HepG2 (cell line): Measurements from ENCODE around the gene MARCHF9. TPM values are rescaled to one million over a fixed set of nuclear protein-coding genes. Genes with fewer than 3 reads are reported as not detected.

Experiments used
- CENPBD1 ChIP-seq: sonication (generic); formaldehyde crosslinking; IDR thresholded peaks from 2 replicates; pipeline ENCODE4 v1.8.0; 2022; ENCODE audit warnings: missing genetic modification reagents, low read depth, mild to moderate bottlenecking, borderline replicate concordance
- KLF6 ChIP-seq: IDR thresholded peaks from 2 replicates; pipeline ENCODE4 v1.8.0; 2016; ENCODE audit warnings: missing biosample characterization, missing genetic modification reagents
- MAF1 ChIP-seq: sonication (generic); formaldehyde crosslinking; IDR thresholded peaks from 2 replicates; pipeline ENCODE4 v1.5.0; 2020; ENCODE audit warnings: missing genetic modification reagents, borderline replicate concordance
- MTA3 ChIP-seq: sonication (generic); formaldehyde crosslinking; IDR thresholded peaks from 2 replicates; pipeline ENCODE4 v1.4.0; 2020; ENCODE audit warnings: missing genetic modification reagents
- PCBP2 ChIP-seq: fragments of 200-400 bp; formaldehyde crosslinking; optimal IDR thresholded peaks from 2 replicates; pipeline ENCODE3; 2018; ENCODE audit warnings: low read length, low read depth; ENCODE audit not compliant: poor library complexity, severe bottlenecking
- POLR2AphosphoS2 ChIP-seq: IDR thresholded peaks from 2 replicates; pipeline ENCODE4 v1.6.1; 2011; ENCODE audit warnings: low read depth, low read length, improper control_type of control experiment
- PRPF4 ChIP-seq: fragments of 200-400 bp; formaldehyde crosslinking; IDR thresholded peaks from 2 replicates; pipeline ENCODE4 v1.6.1; 2016; ENCODE audit warnings: low read length, low read depth; ENCODE audit not compliant: poor library complexity, severe bottlenecking
- RBM22 ChIP-seq: fragments of 200-400 bp; formaldehyde crosslinking; optimal IDR thresholded peaks from 2 replicates; pipeline ENCODE3; 2017; ENCODE audit warnings: mild to moderate bottlenecking, low read length, moderate library complexity
- SALL2 ChIP-seq: sonication (generic); formaldehyde crosslinking; IDR thresholded peaks from 2 replicates; pipeline ENCODE4 v1.8.1; 2023; ENCODE audit warnings: mild to moderate bottlenecking, missing genetic modification reagents, inconsistent platforms
- ZNF20 ChIP-seq: sonication (generic); formaldehyde crosslinking; IDR thresholded peaks from 2 replicates; pipeline ENCODE4 v1.4.0; 2020; ENCODE audit warnings: mild to moderate bottlenecking, moderate library complexity, missing genetic modification reagents
- ZNF292 ChIP-seq: sonication (generic); formaldehyde crosslinking; IDR thresholded peaks from 2 replicates; pipeline ENCODE4 v1.8.1; 2022; ENCODE audit warnings: mild to moderate bottlenecking, low read depth, missing genetic modification reagents, borderline replicate concordance
- ZNF563 ChIP-seq: sonication (generic); formaldehyde crosslinking; IDR thresholded peaks from 2 replicates; pipeline ENCODE4 v1.8.0; 2022; ENCODE audit warnings: mild to moderate bottlenecking, moderate library complexity, missing genetic modification reagents
- ZNF598 ChIP-seq: sonication (generic); formaldehyde crosslinking; IDR thresholded peaks from 2 replicates; pipeline ENCODE4 v1.5.1; 2020; ENCODE audit warnings: mild to moderate bottlenecking, missing genetic modification reagents, borderline replicate concordance
- polyA plus RNA-seq, 8 experiments: library from polyadenylated mRNA; depleted of rRNA in 3 of 8; stranded (reverse) in 7 of 8; unstranded in 1 of 8; fragments of >200 nt; fragmentation: Illumina TruSeq in 4 of 8; extraction: Trizol in 4 of 8; gene quantifications; 2 replicates each; pipeline versions ENCODE4 v1.2.1 to v1.2.3, GENCODE V29; 2011 to 2016; ENCODE audit warnings: low read depth in 4 of 8, missing spikeins in 1 of 8, mixed read lengths in 1 of 8; ENCODE audit not compliant: insufficient read depth in 1 of 8
- total RNA-seq, 5 experiments: library from RNA; depleted of rRNA; stranded (reverse); fragments of >200 nt; fragmentation: Illumina TruSeq; extraction: Trizol; gene quantifications; 2 replicates each; pipeline ENCODE4 v1.2.3, GENCODE V29; 2016; ENCODE audit warnings: low read depth in 1 of 5
- TF ChIP-seq, protein P1 (sequence below): sonication (generic); formaldehyde crosslinking; IDR thresholded peaks from 2 replicates; pipeline ENCODE4 v1.5.0; 2020; ENCODE audit warnings: mild to moderate bottlenecking, missing genetic modification reagents, moderate library complexity
- TF ChIP-seq, protein P2 (sequence below): sonication (generic); formaldehyde crosslinking; IDR thresholded peaks from 2 replicates; pipeline ENCODE4 v1.4.0; 2020; ENCODE audit warnings: low read depth, mild to moderate bottlenecking, missing genetic modification reagents
- TF ChIP-seq, protein P3 (sequence below): fragments of 450-650 bp; IDR thresholded peaks from 2 replicates; pipeline ENCODE4 v1.6.1; 2017; ENCODE audit warnings: mild to moderate bottlenecking

The MARCHF9 gene
- total and polyA plus RNA-seq, 2 of the 13 experiments (the other 11 are each of a cell fraction or from before 2014, with no cell fraction given) = 5.7 to 9.6 TPM

DNA sequence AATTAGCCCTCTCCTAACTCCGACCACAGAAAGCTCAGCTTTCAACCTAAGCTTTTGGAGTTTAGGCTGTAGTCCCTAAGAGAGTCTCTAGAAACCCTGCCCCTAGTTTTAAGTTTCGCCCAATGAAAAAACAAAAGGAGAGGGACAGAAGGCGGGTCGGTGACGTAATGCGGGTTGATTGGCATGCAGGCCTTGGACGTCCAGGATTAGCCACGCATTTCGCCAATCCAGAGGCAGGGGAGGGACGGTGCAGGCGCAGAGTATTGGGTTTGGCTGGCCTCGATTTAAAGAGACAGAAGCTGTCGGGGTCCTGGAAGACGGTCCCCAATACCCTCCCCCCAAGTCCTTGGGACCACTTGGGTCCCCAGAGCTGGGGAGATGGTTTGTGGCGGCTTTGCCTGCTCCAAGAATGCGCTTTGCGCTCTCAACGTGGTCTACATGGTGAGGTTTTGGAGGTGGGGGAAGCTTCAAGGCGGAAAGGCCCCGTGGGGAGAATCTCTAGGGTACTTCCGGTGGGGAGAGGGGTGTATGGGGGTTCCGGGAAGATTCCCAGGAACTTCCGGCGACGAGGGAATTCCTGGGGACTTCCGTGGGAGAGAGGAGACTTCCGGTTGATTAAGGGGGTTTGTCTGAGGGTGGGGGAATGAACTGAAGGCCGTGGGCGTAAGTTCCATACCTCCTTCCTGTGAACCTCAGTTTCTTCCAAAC lies 10.0 kb upstream of the MARCHF9 start, which contains the start of gene TSPAN31 (continued):
- TF ChIP-seq PRPF4 = no peak
- TF ChIP-seq ZNF20 (CRISPR knock-in tag) = no peak
- TF ChIP-seq MAF1 (CRISPR knock-in tag) = no peak; the same call in 1 of the 2 replicates
- TF ChIP-seq KLF6 = no peak; the same call in 1 of the 2 replicates
- no peak for TF ChIP-seq CENPBD1 (CRISPR knock-in tag)
- TF ChIP-seq, protein P1, sequence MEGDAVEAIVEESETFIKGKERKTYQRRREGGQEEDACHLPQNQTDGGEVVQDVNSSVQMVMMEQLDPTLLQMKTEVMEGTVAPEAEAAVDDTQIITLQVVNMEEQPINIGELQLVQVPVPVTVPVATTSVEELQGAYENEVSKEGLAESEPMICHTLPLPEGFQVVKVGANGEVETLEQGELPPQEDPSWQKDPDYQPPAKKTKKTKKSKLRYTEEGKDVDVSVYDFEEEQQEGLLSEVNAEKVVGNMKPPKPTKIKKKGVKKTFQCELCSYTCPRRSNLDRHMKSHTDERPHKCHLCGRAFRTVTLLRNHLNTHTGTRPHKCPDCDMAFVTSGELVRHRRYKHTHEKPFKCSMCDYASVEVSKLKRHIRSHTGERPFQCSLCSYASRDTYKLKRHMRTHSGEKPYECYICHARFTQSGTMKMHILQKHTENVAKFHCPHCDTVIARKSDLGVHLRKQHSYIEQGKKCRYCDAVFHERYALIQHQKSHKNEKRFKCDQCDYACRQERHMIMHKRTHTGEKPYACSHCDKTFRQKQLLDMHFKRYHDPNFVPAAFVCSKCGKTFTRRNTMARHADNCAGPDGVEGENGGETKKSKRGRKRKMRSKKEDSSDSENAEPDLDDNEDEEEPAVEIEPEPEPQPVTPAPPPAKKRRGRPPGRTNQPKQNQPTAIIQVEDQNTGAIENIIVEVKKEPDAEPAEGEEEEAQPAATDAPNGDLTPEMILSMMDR (CRISPR knock-in tag) = no peak
- TF ChIP-seq ZNF598 (CRISPR knock-in tag) = no peak
- peak; percentile 8 for TF ChIP-seq RBM22
- no peak; the same call in 1 of the 2 replicates for TF ChIP-seq POLR2AphosphoS2
- TF ChIP-seq, protein P2, sequence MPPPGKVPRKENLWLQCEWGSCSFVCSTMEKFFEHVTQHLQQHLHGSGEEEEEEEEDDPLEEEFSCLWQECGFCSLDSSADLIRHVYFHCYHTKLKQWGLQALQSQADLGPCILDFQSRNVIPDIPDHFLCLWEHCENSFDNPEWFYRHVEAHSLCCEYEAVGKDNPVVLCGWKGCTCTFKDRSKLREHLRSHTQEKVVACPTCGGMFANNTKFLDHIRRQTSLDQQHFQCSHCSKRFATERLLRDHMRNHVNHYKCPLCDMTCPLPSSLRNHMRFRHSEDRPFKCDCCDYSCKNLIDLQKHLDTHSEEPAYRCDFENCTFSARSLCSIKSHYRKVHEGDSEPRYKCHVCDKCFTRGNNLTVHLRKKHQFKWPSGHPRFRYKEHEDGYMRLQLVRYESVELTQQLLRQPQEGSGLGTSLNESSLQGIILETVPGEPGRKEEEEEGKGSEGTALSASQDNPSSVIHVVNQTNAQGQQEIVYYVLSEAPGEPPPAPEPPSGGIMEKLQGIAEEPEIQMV (CRISPR knock-in tag) = no peak
- no peak for TF ChIP-seq MTA3
- TF ChIP-seq, protein P3, sequence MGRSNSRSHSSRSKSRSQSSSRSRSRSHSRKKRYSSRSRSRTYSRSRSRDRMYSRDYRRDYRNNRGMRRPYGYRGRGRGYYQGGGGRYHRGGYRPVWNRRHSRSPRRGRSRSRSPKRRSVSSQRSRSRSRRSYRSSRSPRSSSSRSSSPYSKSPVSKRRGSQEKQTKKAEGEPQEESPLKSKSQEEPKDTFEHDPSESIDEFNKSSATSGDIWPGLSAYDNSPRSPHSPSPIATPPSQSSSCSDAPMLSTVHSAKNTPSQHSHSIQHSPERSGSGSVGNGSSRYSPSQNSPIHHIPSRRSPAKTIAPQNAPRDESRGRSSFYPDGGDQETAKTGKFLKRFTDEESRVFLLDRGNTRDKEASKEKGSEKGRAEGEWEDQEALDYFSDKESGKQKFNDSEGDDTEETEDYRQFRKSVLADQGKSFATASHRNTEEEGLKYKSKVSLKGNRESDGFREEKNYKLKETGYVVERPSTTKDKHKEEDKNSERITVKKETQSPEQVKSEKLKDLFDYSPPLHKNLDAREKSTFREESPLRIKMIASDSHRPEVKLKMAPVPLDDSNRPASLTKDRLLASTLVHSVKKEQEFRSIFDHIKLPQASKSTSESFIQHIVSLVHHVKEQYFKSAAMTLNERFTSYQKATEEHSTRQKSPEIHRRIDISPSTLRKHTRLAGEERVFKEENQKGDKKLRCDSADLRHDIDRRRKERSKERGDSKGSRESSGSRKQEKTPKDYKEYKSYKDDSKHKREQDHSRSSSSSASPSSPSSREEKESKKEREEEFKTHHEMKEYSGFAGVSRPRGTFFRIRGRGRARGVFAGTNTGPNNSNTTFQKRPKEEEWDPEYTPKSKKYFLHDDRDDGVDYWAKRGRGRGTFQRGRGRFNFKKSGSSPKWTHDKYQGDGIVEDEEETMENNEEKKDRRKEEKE = no peak
- no peak for TF ChIP-seq ZNF292
- TF ChIP-seq PCBP2 = no peak
- TF ChIP-seq SALL2 (CRISPR knock-in tag) = no peak
- 0 out of 2 replicates have a peak, but pooled peaks have one; percentile 32 for TF ChIP-seq ZNF563
